ENCODE data around the gene ABCB11.

DNA sequence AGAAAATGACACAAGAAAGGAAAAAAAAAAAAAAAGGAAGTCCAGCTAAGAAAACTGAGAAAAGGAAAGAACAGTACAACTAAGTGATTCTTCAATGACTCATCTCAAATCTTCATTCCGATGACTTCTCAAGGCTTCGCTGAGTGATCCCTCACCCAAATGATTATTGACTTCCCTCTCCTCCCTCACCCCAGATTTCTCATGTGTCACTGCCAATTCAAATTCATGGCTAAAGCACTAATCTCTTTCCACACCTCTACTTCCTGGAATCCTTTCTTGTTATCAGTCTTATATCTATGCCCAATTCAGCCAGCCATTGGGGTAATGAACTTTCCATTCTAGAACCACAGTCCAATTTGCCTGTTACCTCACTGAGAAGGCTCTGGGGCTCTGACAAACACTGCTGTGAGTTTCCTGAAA is 7.2 kb upstream of the ABCB11 start:
- TF ChIP-seq CTCF (IDR thresholded peaks at IDR 0.05) (no peak), POLR2A (IDR thresholded peaks at IDR 0.05) (no peak)
